Iris pigment epithelial cell (primary cell): Measurements from ENCODE around the gene TRMO.

Experiments used
- DNase-seq: peaks from one replicate; pipeline ENCODE4 v3.0.0-alpha.2; 2011; ENCODE audit warnings: low read depth

Gene TRMO

GRCh38 chr9:97903177-97903576, 19.1 kb downstream of the TRMO start:
- no peak for DNase-seq

DNA sequence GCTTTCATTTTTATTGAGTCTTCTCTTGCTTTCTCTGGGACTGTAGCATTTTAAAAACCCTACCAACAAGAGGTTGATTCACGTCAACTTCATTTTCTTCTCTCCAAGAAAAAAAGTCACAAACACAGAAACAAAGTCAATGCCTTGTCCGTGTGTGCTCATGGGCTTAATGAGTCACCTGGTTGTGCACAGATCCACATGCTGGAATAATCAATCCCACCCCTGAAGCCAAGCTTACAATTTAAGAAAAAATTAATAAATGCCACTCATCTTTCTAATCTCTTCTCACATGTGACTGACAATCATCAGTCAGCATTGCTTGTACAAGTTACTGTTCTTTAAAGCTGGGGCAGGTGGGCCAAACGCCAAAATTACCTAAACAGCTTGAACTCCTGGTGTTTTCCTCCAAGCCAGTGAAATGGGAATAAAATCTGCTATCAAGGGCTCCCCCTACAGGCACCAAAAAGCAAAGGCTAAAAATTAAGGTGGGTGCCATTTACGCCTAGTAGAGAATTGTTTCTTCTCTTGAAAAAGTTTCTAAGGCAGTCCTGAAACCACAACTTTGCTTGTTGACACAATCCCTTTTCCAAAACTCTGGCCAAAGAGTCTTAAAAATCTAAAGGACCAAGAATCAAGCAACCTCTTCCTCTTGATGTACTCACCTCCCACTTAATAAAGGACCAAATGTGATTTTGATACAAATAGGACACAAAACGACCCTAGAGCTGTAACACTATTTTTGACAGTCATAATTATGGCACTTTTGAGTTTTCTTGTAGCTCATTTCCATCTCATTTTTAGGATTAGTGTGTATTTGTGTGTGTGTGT, 21.3 kb downstream of the TRMO start:
- peak; percentile 51 for DNase-seq

- peak; percentile 77 for DNase-seq
These were observed 22.1 kb downstream of the TRMO start for GRCh38 chr9:97900103-97900737.

- peak; percentile 28 for DNase-seq
These were observed 26.5 kb downstream of the TRMO start for GRCh38 chr9:97895695-97896332.

DNA sequence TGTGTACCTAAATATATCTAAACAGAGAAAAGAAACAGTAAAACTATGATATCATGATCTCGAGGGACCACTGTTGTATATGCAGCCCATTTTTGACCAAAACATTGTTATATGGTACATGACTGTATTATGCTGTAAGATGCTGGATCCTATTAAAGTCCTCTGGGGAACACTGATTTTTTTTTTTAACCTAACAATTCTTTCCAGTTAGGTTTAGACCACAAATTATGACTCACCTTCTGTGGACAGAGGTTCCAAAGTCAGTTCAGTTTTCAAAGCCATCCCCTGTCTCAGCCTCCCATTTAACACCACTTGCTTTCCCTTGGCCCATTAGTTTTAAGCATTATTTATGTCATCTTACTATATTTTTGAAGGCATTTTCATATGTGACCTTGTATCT, 27.1 kb downstream of the TRMO start:
- DNase-seq = no peak

GRCh38 chr9:97892421-97892820, 29.9 kb downstream of the TRMO start:
- no peak for DNase-seq

- DNase-seq = no peak
These were observed 30.6 kb downstream of the TRMO start for GRCh38 chr9:97891736-97892135.

GRCh38 chr9:97889941-97890887, 32.1 kb downstream of the TRMO start:
- peak; percentile 29 for DNase-seq

DNA sequence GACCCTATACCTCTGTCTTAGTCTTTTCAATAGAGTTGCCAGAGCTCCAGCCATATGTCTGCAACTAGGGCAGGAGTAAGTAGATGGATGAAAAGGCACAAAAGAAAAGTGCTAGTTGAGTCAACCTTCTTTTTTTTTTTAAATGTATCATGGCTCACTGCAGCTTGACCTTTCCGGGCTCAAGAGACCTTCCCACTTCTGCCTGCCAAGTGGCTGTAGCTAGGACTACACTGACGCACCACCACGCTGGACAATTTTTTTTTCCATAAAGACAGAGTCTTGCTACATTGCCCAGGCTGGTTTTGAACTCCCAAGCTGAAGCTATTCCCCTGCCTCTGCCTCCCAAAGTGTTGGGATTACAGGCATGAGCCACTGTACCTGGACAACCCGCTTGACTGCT, 42.0 kb downstream of the TRMO start:
- peak; percentile 21 for DNase-seq

GRCh38 chr9:97876061-97876460, 46.2 kb downstream of the TRMO start:
- no peak for DNase-seq

GRCh38 chr9:97875111-97875510, 47.2 kb downstream of the TRMO start:
- no peak for DNase-seq

DNA sequence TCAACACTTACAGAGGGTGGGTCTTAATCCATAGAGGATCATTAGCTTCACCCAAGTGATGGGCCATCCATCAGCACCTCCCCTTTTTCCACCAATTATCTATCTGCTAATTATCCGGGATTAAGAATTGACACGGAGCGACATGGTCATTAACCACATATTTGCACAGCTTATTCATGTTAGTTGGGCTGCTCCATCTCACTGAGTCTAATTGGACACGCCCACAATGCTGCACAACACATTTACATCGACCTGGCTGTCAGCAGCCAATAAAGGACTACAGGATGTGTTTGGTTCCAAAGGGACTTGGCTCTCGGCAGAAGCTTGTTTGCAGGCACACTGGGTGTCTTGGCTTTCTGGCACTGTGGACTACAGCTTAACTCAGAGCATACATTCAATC, 47.7 kb downstream of the TRMO start:
- no peak for DNase-seq

GRCh38 chr9:97873882-97874281, 48.4 kb downstream of the TRMO start:
- DNase-seq = peak; percentile 27

- DNase-seq = no peak
These were observed 48.9 kb downstream of the TRMO start for GRCh38 chr9:97873425-97873824.

DNA sequence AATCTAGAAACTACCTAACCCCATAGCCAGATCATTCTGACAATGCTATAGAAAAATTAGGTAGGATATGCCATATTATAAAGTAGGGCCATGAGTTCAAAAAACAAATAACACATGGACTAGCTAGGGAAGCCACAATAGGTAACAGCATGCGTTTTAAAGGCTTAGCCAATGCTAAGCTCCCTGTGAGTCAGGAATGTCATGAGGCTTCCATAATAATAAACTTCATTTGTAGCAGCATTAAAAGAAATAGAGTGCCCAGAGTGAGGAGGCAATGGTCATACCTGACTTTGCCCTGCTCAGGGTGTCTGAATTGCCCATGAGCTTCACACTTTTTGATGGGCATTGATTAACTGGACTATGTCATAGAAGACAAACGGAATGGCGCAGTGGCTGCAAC, 53.4 kb downstream of the TRMO start:
- no peak for DNase-seq

- no peak for DNase-seq
These were observed 55.5 kb downstream of the TRMO start for GRCh38 chr9:97866848-97867247.

GRCh38 chr9:97866300-97866699, 56.0 kb downstream of the TRMO start:
- DNase-seq = no peak

- DNase-seq = no peak
These were observed 57.9 kb downstream of the TRMO start for GRCh38 chr9:97864396-97864795.

- no peak for DNase-seq
These were observed 59.0 kb downstream of the TRMO start for GRCh38 chr9:97863314-97863713.

- no peak for DNase-seq
These were observed 61.2 kb downstream of the TRMO start for GRCh38 chr9:97861148-97861475.

DNA sequence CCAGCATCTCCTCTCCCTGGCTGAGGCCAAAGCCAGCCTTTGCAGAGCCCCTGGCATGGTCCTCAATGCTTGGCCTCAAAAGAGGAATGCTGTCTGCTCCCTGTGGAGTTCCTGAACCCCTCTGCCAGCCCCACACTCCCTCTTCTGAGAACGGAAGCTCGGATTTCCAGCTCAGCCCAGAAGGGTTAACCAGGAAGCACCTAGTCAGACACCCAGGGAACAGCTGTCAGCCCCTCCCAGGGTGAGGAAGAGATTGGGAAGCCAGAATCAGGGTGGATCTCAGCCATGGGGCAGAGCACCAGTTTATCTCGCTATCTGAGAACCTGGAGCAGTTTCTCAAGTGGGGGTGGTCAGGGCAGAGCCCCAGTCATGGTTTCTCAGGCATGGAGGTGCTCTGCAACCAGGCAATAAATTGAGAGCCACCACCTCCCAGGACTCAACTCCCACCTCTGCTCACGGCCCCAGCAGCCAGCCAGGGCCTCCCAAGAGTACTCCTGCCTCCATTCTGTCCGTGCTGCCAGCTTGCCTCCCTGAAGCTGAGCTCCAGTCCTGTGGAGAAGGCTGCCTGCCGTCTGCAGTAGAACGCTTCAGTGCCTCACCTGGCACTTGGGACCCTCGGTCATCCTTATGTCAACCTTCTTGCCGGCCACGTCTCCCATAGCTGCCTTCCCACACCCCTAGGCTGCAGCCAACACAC, 61.7 kb downstream of the TRMO start:
- no peak for DNase-seq

GRCh38 chr9:97859346-97859745, 63.0 kb downstream of the TRMO start:
- DNase-seq = no peak
